Activated T-cell treated with anti-CD3 and anti-CD28 coated beads, Interleukin-2, amount 50 U/mL, for 1 hour (primary cell): ENCODE measurements around the gene CFAP46.
"Not testable (repeated sequence)": the region's sequence is repeated elsewhere in the genome, so short reads cannot be mapped to it uniquely, and the experiment has no call there.

Experiments used
- DNase-seq: peaks from one replicate; pipeline ENCODE4 v3.0.0-alpha.2; 2020

Gene CFAP46

DNA sequence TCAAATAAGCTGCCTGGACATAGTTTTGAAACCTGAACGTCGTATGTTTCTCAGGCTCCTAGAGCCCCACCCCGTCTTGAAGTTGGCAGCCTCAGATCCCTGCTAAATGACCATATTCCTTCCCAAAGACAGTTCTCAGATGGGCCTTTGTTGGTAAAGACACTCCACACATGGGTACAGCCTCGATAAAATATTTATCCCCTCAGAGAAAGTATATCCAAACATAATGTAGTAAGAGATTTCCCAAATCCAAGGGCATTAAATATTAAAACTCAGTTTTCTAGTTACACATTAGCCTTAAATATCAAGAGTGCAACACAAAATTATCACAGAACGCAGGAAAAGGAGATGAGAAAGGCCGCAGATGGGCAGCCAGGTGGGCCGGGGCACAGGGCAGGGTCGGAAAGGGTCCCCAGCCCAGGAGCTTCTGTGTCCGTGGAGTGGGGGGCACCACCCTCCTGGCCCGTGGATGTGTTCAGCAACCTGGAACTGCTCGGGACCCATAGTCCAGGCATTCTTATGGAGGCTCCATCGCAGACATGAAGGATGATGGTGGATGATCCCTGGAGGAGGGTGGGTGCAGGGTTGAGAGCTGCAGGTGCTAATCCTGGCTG is 1.5 kb upstream of the CFAP46 start:
- no peak for DNase-seq

DNA sequence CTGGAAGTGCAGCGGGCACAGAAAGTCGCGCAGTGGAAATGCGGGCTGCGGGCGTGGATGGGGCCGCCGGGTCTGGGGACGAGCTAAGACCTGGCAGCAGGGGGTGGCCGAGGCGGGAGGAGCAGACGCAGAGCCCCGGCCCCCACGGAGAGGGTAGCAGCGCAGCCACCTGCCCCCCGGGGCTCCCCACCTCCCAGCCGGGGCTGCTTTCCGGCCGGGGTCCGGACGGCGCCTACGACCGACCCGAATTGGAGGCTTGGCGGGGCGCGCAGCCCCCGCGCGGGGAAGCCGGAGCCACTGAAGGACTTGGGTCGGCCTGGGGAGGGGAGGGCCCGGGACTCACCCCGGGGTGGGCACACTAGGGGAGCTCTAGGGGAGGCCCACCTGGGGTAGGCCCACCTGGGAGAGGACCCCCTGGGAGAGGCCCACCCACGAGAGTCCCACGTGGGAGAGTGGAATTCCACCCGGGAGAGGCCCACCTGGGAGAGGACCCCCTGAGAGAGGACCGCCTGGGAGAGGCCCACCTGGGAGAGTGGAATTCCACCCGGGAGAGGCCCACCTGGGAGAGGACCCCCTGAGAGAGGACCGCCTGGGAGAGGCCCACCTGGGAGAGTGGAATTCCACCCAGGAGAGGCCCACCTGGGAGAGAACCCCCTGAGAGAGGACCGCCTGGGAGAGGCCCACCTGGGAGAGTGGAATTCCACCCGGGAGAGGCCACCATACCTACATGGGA is 854 bp upstream of the CFAP46 start:
- no peak for DNase-seq

DNA sequence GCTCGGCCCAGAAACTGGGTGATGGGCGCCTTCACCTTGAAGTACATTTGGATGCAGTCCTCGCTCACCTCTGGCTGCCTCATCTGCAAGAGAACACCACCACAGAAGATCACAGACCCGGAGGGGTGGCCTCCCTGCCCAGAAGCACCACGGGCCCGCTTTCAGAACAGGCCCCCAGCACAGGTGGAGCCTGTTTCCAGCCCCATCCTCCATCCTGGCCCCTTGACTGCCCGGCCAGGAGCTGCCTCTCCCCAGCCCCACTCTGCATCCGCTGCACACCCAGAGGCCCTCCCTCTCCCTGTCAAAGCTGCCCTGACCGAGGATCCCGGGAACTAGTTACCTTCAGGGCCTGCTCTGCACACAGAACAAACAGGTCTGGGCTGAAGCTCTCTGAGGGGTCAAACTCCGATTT is 724 bp downstream of the CFAP46 start:
- no peak for DNase-seq

DNA sequence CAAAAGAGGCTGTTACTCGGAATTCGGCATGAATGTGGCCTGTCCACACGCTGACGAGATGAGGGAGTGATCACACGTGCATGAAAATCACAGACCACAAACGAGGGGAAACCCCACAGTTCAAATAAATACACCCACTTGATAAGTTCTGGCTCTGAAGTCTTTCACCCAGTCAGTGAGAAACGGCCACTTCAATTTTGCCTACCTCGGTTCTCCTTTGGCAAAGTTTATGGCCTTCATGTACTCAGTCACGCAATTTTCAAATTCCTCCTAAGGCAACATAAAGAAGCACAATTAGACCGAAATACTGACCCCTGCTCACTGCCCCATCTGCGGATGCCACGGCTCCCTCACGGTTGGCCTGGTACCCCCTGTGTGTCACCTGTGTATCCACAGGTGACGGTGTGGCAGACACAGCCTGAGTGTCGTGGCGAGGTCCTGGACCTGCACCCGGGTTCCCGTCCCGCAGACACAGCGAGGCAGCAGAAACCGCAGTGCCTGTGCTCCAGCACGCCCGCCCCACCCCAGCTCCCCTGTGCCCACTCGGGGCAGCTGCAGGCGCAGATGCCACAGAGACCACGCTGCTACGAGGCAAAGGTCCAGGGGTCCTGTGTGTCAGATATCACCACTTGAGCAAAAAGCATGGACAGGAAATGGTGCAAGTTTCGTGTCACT is 1.4 kb downstream of the CFAP46 start:
- DNase-seq = no peak

DNA sequence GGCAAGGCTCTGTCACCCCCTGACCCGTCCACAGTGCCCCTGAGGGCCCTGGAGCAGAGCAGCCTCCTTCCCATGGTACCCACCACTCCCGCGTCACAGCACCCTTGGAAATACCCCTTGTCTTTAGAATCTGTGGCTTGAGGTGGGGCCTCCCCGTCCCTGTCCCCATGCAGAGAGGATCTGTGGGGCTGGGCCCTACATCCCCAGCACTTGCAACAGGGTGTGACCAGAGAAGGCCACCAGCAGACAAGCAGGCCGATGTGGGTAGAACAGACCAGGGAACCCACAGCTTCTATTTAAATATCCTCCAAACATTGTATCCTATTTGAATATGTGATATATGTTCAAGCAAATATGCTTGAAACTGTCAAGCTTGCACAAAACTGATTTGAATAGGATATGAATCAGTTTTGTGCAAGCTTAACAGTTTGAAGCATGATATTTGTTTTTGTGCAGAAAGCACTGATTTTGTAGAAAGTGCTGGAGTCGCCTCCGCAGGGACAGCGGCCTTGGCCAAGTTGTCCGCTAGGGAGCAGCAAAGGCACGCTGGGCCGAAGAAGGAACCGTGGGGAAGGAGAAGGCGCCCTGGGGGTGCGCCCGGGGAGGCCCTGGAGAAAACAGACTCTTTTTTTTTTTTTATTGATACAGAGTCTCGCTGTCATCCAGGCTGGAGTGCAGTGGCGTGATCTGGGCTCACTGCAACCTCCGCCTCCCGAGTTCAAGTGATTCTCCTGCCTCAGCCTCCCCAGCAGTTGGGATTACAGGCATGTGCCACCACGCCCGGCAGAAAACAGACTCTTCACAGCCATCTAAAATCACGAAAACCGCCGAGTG is 2.2 kb downstream of the CFAP46 start:
- DNase-seq = no peak

DNA sequence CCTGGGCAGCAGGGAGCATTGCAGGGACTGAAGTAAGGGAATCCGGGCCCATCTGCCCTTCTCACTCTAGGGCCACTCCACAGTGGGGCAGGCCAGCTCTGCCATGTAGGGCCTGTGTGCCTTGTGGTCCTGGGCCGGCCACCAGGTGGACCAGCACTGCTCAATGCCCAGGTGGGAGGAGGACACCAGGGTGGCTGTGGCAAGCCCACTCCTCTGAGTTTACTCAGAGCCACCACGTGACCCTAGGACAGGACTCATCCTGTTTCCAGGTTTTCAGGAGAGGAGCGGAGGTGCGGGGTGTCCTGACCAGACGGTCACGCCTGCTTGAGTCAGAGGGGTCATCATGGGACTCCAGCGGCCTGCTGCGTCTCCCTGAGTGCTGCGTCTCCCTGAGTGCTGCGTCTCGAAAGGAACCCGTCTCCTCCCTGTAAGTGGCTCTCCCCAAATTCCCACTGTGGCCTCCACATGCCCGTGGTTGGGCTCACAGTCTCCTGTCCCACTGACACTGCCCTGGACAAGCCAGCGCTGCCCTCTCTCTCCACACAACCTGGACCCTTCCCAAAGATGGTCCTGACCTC is 2.9 kb downstream of the CFAP46 start:
- DNase-seq = no peak

DNA sequence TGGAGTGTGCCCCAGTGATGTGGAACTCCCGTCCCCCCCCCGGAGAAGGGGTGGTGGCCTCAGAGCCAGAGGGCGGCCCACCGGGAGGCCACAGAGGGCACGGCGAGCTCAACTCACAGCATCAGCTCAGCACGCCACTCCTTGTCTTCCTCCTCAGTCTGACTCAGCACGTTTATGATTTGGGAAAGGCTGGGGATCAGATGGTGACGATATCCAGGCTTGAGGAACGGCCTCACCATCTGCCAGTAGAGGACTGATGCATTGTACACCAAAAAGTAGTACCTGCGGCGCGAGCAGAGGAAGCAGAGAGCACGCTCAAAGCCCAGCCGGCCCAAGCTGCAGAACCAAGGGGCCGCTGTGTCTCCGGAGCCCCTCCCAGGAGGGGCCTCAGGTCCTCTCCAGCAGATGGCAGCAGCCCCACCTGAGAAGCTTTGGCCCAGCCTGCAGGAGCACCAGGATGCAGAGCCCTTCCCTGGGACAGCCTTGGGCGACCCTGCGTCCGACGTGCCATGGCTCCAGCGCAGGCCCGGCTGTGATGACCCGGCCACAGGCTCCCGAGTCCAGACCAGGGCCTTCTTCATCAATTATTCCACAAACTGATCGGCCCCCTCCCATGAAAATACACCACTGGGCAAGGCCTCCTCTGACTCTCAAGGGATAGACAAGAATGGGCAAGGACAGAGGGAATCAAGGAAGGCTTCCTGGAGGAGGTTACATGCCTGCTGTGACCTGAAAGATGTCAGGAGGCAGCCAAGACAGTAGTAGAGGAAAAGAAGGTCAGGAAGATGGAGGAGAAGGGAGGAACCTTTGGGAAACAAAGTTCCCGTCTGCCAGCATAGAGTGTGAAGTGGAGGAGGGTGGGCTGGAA is 3.7 kb downstream of the CFAP46 start:
- no peak for DNase-seq

DNA sequence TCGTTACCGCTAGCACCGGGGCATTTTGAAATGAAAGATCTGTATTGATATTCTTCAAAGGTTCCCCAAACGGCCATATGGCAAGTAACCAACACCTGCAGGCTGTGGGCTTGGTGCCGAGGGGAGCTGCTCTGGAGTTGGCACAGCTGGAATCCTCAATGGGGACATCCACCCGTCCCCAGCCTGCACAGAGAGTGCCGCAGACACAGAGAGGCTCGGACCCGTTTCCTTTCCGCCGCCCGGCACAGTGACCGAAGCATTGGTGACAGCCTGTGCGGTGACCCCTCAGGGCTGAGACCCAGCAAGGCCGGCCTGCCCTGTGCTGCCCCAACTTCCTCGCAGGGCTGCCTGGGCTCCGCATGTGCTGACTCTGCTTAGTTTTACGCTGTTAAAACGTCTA is 4.5 kb downstream of the CFAP46 start:
- DNase-seq = no peak

DNA sequence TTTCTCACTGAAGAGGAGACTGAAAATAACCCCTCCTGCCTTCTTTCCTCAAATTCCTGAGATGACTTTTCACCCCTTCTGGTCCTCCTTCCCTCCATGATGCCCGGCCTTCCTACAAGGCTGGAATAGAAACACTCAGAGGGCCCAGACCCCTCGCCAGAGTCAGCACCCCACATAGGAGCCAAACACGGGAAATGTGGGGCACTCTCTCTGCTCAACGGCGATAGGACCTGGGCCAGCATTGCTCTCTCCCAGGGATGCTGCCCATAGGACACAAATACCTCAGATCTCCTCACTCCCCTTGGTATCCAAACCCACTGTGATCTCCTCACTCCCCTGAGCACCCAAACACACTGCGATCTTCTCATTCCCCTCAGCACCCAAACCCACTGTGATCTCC is 7.4 kb downstream of the CFAP46 start:
- no peak for DNase-seq

DNA sequence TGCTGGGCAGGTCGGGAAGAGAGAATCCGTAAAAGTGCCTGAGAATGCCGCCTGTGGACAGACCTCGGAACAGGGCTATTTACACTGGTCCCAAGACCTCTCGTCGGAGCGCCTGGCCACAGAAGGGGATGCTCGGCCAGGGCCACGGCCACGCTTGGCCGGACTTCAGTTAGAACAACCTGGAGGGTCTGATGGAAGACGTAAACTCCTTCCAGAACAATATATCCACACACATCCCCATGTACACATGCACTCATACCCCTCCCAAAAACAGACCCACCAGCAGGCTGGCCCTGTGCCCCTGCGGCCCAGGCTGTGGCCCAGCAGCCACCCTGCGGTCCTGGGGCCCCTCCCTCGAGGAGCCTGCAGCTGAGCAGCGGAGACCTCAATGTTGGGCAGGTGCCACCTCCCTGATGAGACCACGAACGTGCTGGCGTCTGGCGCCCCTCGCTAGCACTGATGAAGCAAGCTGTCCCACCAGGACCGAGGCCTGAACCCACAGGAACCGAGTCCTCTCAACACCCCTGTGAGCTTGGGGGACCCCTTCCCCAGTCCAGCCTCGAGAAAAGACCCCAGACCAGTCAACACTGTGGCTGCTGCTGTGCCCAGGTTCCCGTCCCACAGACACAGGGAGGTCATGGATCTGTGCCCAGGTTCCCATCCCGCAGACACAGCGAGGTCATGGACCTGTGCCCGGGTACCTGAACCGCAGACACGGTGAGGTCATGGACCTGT is 8.9 kb downstream of the CFAP46 start:
- DNase-seq = no peak

DNA sequence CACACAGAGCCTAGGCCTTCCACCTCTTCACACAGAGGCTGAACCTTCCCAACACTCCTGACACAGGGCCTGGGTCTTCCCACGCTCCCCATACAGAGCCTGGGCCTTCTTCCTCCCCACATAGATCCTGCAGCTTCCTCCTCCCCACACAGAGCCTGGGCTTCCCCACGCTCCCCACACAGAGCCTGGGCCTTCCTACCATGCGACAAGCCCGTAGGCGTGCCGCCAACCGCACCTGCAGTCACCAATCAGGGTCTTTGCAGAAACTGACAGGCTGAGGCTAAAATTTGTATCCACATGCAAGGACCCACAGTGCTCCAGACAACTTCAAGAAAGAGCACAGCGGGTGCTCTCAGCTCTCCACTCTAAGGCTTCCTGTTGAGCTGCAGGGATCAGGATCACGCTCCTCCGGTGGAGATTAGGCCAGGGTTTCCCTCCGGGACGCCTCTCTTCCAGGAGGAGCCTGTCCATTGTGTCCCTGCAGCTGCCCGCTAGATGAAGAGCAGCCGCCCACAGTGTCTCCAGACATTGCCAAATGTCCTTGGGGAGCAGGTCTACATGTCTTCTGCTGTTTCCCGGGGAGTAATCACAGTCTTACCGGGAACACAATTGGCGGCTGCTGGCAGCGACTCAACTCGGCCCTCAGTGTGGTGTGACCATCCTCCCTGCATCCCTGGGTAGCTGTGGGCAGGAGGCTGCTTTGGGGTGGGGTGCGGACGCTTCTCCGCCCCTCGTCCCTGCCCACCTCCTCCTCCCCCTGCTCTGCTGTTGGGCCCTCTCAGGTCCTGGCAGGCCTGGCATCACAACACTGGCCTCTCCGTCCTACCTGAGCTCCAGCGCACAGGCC is 9.7 kb downstream of the CFAP46 start:
- no peak for DNase-seq

DNA sequence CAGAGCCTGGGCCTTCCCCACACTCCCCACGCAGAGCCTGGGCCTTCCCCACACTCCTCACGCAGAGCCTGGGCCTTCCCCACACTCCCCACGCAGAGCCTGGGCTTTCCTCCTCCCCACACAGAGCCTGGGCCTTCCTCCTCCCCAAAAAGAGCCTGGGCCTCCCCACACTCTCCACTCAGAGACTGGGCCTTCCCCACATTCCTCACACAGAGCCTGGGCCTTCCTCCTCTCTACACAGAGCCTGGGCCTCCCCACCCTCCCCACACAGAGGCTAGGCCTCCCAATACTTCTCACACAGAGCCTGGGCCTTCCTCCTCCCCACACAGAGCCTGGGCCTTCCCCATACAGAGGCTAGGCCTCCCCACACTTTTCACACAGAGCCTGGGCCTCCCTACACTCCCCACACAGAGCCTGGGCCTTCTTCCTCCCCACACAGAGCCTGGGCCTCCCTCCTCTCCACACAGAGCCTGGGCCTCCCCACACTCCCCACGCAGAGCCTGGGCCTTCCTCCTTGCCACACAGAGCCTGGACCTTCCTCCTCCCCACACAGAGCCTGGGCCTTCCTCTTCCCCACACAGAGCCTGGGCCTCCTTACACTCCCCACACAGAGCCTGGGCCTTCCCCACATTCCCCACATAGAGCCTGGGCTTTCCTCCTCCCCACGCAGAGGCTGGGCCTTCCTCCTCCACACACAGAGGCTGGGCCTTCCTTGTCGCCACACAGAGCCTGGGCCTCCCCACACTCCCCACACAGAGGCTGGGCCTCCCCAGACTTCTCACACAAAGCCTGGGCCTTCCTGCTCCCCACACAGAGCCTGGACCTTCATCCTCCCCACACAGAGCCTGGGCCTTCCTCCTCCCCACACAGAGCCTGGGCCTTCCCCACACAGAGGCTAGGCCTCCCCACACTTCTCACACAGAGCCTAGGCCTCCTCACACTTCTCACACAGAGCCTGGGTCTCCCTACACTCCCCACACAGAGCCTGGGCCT is 10.8 kb downstream of the CFAP46 start:
- DNase-seq = not testable (repeated sequence)

DNA sequence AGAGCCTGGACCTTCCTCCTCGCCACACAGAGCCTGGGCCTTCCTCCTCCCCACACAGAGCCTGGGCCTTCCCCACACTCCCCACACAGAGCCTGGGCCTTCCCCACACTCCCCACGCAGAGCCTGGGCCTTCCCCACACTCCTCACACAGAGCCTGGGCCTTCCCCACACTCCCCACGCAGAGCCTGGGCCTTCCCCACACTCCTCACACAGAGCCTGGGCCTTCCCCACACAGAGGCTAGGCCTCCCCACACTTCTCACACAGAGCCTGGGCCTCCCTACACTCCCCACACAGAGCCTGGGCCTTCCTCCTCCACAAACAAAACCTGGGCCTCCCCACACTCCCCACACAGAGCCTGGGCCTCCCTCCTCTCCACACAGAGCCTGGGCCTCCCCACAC is 11.7 kb downstream of the CFAP46 start:
- not testable (repeated sequence) for DNase-seq

DNA sequence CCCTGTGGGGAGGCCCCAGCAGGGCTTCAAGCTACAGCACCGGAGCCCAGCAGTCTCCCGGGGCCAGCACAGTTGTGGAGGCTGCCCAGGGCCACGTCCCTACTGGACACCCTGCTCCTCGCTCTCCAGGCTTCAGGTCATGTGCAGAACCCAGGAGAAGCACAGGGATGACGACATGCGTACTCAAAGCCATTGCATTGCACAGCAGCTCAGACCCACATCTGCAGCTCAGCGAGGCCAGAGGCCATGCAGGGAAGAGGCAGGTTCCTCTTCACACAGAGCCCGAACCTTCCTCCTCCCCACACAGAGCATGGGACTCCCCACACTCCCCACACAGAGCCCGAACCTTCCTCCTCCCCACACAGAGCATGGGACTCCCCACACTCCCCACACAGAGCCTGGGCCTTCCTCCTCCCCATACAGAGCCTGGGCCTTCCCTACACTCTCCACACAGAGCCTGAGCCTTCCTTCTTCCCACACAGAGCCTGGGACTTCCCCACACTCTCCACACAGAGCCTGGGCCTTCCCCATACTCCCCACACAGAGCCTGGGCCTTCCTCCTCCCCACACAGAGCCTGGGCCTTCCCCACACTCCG is 12.3 kb downstream of the CFAP46 start:
- DNase-seq = no peak

DNA sequence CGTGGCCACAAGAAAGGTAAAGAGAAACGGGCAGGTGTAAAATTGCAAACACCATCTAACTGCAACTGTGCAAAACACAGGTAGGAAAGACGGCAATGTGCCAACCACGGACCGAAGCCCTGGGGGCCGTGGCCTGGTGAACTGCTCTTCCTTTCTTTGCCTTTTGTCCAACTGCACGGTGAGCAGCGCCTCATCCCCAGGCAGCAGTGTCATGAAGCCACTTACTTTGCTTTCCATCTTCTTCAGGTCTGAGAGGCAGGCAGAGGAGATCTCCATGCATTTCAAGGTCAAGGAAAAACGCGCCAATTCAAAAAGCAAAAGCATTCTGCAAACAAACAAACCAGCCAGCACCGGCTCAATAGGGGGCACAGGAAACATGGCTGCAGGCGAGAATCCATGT is 12.9 kb downstream of the CFAP46 start:
- DNase-seq = no peak

DNA sequence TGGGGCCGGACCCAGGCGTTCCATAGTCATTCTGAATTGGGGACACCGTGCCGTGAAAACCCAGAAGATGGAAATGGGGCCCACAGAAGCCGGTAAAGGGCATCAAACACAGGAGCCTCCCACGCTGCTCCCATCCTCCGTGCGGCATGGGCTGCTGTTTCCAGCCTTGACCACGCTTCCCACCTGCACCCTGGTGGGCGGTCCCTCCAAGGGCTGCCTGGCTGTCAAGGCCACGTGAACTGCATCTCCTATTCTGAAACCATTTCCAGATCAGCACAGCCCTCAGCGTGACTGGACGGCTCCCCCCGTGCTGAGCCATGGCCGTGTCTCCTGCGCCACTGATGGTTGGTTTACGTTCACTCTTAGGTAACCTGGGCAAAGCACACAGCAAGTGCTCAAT is 14.1 kb downstream of the CFAP46 start:
- DNase-seq = no peak

DNA sequence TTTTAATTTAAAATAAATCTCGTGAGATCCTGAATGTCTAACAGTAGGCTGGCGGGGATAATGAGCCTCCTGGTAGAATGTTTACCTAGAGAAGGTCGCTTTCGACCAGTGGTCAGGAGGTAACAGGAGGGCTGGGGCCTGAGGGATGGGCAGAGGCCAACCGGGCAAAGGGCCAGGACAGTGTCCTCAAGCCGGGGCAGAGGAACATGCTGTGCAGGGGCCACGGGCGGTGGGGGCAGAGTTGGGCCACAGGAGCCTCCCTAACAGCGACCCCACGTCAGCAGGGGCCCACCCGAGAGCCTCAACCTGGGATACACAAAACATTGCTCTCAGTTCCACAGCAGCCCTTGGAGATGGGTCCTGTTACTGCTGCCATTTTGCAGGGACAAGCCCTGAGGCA is 14.5 kb downstream of the CFAP46 start:
- no peak for DNase-seq
